HG02852 (cell line): ENCODE measurements around the gene MRPL4.
"Not testable (repeated sequence)": the region's sequence is repeated elsewhere in the genome, so short reads cannot be mapped to it uniquely, and the experiment has no call there.

ENCODE experiments used
- ATAC-seq: cut with Tn5 transposase; IDR thresholded peaks from one replicate; pipeline ENCODE4 v1.9.1; 2021; ENCODE audit warnings: mild to moderate bottlenecking, moderate library complexity; ENCODE audit not compliant: unreplicated experiment

MRPL4 gene

GRCh38 chr19:10230173-10230860, 21.7 kb upstream of the MRPL4 start:
- ATAC-seq: no peak

GRCh38 chr19:10230861-10231611, 21.0 kb upstream of the MRPL4 start, which contains the start of gene S1PR2:
TSS of gene S1PR2 (minus strand) at chr19:10231331. CDS start at chr19:10224905, 6,426 bp downstream.
- ATAC-seq: peak; percentile 46

GRCh38 chr19:10231612-10232228, 20.3 kb upstream of the MRPL4 start:
- no peak for ATAC-seq

- ATAC-seq: no peak
Measured at GRCh38 chr19:10233946-10234345, 18.1 kb upstream of the MRPL4 start.

- no peak for ATAC-seq
Measured at GRCh38 chr19:10235003-10235402, 17.0 kb upstream of the MRPL4 start.

- ATAC-seq: not testable (repeated sequence)
Measured at GRCh38 chr19:10235409-10235808, 16.6 kb upstream of the MRPL4 start.

GRCh38 chr19:10237702-10238101, 14.3 kb upstream of the MRPL4 start:
- ATAC-seq: no peak

GRCh38 chr19:10238172-10238783, 13.7 kb upstream of the MRPL4 start:
- ATAC-seq: no peak

GRCh38 chr19:10241826-10242449, 10.1 kb upstream of the MRPL4 start:
- not testable (repeated sequence) for ATAC-seq

GRCh38 chr19:10243606-10244005, 8.4 kb upstream of the MRPL4 start:
- no peak for ATAC-seq

GRCh38 chr19:10245189-10245939, 6.7 kb upstream of the MRPL4 start:
- ATAC-seq: no peak

GRCh38 chr19:10246511-10246910, 5.5 kb upstream of the MRPL4 start:
- ATAC-seq: no peak

GRCh38 chr19:10252707-10253106, 693 bp downstream of the MRPL4 start:
- ATAC-seq: no peak

- ATAC-seq: no peak
Measured at GRCh38 chr19:10254244-10254643, 2.2 kb downstream of the MRPL4 start.

GRCh38 chr19:10255358-10255757, 3.3 kb downstream of the MRPL4 start:
- ATAC-seq: no peak

- ATAC-seq: no peak
Measured at GRCh38 chr19:10256551-10256950, 4.5 kb downstream of the MRPL4 start.

- no peak for ATAC-seq
Measured at GRCh38 chr19:10256970-10257615, 5.1 kb downstream of the MRPL4 start.

GRCh38 chr19:10258080-10258710, 6.2 kb downstream of the MRPL4 start:
- no peak for ATAC-seq

GRCh38 chr19:10259162-10259905, 7.3 kb downstream of the MRPL4 start:
- no peak for ATAC-seq
